Tibial nerve (tissue), 4 donors: ENCODE measurements around the gene TENM3. TPM values are rescaled to one million over a fixed set of nuclear protein-coding genes. Genes with fewer than 3 reads are reported as not detected.

Experiments used
- DNase-seq, 2 donors: peaks; one replicate each; pipeline ENCODE4 v3.0.0-alpha.2; 2019; ENCODE audit warnings: low spot score in 2 of 2
- H3K27ac ChIP-seq, 4 donors: fragments of 200-600 bp; sonication (generic) in 3 of 4; one replicate each; pipeline ENCODE4 v1.5.1; 2017 to 2019; ENCODE audit warnings: mild to moderate bottlenecking in 1 of 4
- H3K27me3 ChIP-seq, 2 donors: fragments of 200-600 bp; sonication (generic) in 1 of 2; one replicate each; pipeline versions ENCODE4 v1.5.1 to v1.6.0; 2017 to 2019
- H3K36me3 ChIP-seq, 3 donors: fragments of 200-600 bp; sonication (generic); one replicate each; pipeline ENCODE4 v1.5.1; 2018 to 2019
- H3K4me1 ChIP-seq, 4 donors: fragments of 200-600 bp; sonication (generic) in 3 of 4; one replicate each; pipeline ENCODE4 v1.5.1; 2017 to 2019
- H3K4me3 ChIP-seq, 4 donors: fragments of 200-600 bp; sonication (generic) in 3 of 4; one replicate each; pipeline ENCODE4 v1.5.1; 2017 to 2019; ENCODE audit warnings: mild to moderate bottlenecking in 1 of 4, moderate library complexity in 1 of 4
- H3K9me3 ChIP-seq, 4 donors: fragments of 200-600 bp; sonication (generic) in 3 of 4; one replicate each; pipeline ENCODE4 v1.5.1; 2017 to 2019
- EP300 ChIP-seq, 2 donors: sonication (generic); formaldehyde crosslinking; IDR thresholded peaks; one replicate each; pipeline ENCODE4 v1.6.1; 2017; ENCODE audit warnings: antibody characterized with exemption in 2 of 2, mild to moderate bottlenecking in 1 of 2
- POLR2A ChIP-seq, 2 donors: fragments of 450-650 bp; IDR thresholded peaks; one replicate each; pipeline ENCODE4 v1.6.1; 2017; ENCODE audit warnings: antibody characterized with exemption in 2 of 2, mild to moderate bottlenecking in 2 of 2, moderate library complexity in 2 of 2
- WGBS, 2 donors: methylation state at CpG; one replicate each; pipeline ENCODE4 v1.1.5; 2018; 5-methylcytosine and 5-hydroxymethylcytosine counted together
- small RNA-seq: library from RNA; depleted of rRNA; stranded (forward); fragments of <200 nt; gene quantifications from one replicate; pipeline ENCODE3, GENCODE V24; 2016
- total RNA-seq, 4 donors: library from RNA; depleted of rRNA; stranded (reverse); fragments of >200 nt; gene quantifications; one replicate each; pipeline ENCODE4 v1.1.0, GENCODE V29; 2016
- TF ChIP-seq, protein P1 (sequence below), 5 experiments: fragments of 200-600 bp in 3 of 5; fragments of 450-650 bp in 2 of 5; sonication (generic) in 3 of 5; IDR thresholded peaks; one replicate each; pipeline ENCODE4 v1.5.1; 2016 to 2019; ENCODE audit warnings: antibody characterized with exemption in 5 of 5, mild to moderate bottlenecking in 3 of 5, moderate library complexity in 2 of 5

Gene TENM3
- total RNA-seq, 4 donors from 2014 or later = 19.0 to 60.5 (median 29.4) TPM

DNA sequence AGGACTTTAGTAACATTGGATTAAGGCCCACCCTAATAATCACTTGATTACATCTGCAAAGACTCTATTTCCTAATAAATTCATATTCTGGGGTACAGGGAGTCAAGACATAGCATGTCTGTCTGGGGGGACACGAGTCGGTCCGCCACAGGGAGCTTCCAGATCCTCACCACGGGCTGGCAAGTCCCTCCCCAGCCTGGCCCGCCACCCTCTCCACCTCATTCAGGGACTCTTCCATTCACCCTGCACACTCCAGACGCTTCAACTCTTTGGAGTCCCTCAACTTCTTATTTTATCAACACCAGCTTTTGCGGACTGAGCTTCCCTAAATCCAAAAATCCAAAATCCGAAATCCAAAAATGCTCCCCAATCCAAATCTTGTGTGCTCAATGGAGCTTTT lies 602.8 kb downstream of the TENM3 start:
- no peak for DNase-seq
- no peak for TF ChIP-seq EP300 (IDR thresholded peaks at IDR 0.05)
- TF ChIP-seq, protein P1, sequence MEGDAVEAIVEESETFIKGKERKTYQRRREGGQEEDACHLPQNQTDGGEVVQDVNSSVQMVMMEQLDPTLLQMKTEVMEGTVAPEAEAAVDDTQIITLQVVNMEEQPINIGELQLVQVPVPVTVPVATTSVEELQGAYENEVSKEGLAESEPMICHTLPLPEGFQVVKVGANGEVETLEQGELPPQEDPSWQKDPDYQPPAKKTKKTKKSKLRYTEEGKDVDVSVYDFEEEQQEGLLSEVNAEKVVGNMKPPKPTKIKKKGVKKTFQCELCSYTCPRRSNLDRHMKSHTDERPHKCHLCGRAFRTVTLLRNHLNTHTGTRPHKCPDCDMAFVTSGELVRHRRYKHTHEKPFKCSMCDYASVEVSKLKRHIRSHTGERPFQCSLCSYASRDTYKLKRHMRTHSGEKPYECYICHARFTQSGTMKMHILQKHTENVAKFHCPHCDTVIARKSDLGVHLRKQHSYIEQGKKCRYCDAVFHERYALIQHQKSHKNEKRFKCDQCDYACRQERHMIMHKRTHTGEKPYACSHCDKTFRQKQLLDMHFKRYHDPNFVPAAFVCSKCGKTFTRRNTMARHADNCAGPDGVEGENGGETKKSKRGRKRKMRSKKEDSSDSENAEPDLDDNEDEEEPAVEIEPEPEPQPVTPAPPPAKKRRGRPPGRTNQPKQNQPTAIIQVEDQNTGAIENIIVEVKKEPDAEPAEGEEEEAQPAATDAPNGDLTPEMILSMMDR (IDR thresholded peaks at IDR 0.05) = no peak
- no peak for TF ChIP-seq POLR2A (IDR thresholded peaks at IDR 0.05)
- Histone ChIP-seq H3K4me1 (no peaks in the 10 kb centered on the region), H3K27me3 (no peaks in the 10 kb centered on the region), H3K27ac (no peak overlapping the region), H3K9me3 (no peaks in the 10 kb centered on the region), H3K36me3 (no peaks in the 10 kb centered on the region), H3K4me3 (no peak overlapping the region)
- 91 to 94% methylated on average over 8 of the region's 8 CpGs for WGBS, 2 donors

DNA sequence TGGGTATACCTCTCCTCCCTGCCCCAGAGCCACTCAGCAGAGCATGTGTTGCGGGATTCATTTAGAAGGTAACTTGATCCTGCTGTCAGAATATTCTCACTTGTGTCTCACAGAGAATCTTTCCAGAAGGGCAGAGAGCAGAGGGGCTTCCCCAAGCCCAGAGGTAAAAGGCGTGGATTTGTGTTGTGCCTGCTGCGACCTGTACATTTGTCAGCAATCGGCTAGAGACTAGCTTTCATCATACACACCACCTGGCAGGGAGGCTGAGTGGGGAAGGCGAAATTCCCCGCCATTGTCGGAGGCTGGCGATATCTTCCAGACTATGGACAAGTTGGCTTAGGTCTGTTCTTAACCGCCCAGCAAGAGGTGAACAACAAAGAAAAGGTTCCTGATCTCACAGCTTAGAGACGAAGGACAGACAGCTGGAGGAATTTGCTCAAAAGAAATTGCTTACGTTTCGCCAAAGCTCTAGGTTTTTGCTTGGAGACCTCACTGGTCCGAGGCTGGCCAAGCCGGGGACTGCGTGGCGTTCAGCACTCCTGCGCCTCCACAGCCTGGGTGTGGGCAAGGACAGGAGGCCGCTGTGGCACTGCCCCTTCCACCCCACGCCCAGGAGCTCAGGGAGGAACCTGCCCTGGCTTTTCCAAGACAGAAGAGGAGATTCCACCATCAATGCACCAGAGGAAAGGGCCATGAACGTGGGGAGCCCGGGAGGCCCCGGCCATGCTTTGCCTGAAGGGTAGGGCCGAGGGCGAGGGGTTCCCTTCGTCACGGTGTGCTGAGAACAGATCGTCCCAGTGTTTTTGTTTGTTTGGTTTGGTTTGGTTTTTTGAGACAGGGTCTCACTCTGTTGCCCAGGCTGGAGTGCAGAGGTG lies 604.6 kb downstream of the TENM3 start:
- TF ChIP-seq EP300 (IDR thresholded peaks at IDR 0.05) (no peak), POLR2A (IDR thresholded peaks at IDR 0.05) (no peak)
- TF ChIP-seq, protein P1 (IDR thresholded peaks at IDR 0.05) = no peak
- Histone ChIP-seq H3K4me3 (no peak overlapping the region), H3K4me1 (no peaks in the 10 kb centered on the region), H3K27me3 (no peaks in the 10 kb centered on the region), H3K9me3 (peaks cover 0 to 9% (median 0%) of the 10 kb centered on the region in 4 donors), H3K36me3 (no peaks in the 10 kb centered on the region), H3K27ac (no peak overlapping the region)
- DNase-seq = no peak
- 93 to 94% methylated on average over 21 to 22 of the region's 27 CpGs for WGBS, 2 donors

DNA sequence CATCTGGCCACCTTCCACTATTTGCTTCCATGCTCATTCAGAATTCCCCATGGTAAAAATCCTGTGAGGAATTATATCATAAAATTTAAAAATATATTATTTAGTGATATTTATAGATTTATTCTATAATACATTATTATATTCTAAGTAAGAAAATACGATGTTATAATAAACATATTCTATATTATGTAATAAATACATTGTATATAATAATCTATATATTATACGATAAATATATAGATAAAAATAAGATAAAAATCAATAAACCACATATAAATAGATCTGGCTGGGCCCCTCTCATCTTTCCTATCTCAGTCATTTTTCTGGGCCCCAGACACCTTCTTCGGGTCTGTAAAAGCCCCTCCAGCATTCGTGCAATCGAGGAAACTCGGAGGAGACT lies 605.5 kb downstream of the TENM3 start:
- Histone ChIP-seq H3K4me1 (no peaks in the 10 kb centered on the region), H3K4me3 (no peak overlapping the region), H3K27ac (no peak overlapping the region), H3K27me3 (no peaks in the 10 kb centered on the region), H3K9me3 (peaks cover 0 to 18% (median 0%) of the 10 kb centered on the region in 4 donors), H3K36me3 (peaks cover 0 to 2% (median 0%) of the 10 kb centered on the region in 3 donors)
- TF ChIP-seq, protein P1 (IDR thresholded peaks at IDR 0.05) = no peak
- TF ChIP-seq EP300 (IDR thresholded peaks at IDR 0.05) (no peak), POLR2A (IDR thresholded peaks at IDR 0.05) (no peak)
- DNase-seq = no peak
- 93 to 94% methylated on average over 6 of the region's 6 CpGs for WGBS, 2 donors

Small RNA genes lying within 50 kb of the gene (small RNA-seq; reads per million reads assigned to genes)
- not detected for gene RN7SKP67
- gene RNU2-34P = not detected
